ENCODE measurements around the gene PTER.

Gene PTER

DNA sequence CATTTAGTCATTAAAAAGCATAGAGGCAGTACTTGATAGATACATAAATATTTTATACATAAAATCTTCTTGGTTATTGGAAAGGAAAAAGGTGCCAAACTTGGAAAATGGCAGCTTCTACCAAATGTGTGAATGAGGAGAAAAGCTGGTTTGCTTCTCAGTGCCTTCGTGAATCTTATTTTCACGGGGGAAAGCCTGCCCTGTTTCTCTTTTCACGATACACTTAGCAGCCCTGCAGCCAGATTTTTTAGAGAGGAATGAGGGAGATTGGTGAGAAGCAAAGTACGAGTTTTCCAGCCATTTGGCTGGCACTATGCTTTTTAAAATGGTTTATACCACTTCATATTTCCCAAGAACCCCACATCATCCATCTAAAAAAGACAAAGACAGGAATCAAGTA lies 107.8 kb downstream of the PTER start:
- ATAC-seq = no peak

DNA sequence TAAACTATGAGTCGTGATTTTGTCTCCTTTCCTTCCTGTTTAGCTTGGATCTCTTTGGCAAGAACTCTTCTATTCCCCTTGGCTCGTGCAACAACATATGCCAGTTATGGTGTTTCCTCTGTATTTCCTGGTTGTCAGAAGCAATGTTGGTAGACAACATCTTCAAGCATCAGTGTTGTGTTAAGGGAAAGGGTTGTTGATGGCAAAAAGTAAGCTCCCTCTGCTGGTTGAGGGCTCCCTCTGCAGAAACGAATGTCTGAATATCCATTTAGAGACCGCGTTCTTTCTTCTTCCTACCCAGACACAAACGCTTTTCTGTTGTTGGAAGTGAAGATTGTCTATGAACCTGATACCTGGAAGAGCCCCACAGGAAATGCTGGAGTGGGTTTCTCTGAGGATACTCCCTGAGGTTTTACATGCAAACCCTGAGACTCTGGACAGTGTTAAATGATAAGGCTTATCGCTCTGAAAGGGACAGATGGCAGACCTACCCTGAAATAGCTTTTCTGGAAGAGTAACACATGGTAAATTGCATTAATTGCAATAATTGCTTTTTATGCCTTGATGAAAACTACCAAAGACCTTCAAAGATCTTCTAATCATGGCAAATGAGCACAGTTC lies 108.4 kb downstream of the PTER start:
- H3K27me3 Mint-ChIP-seq = peaks cover 26% of the 10 kb centered on the region
- H3K36me3 Mint-ChIP-seq (ENCODE audit: low read depth) = no peaks in the 10 kb centered on the region
- ATAC-seq (no peak), DNase-seq (no peak)
- no peak overlapping the region for H3K27ac Mint-ChIP-seq
- H3K4me3 Mint-ChIP-seq = no peak overlapping the region
- H3K4me1 Mint-ChIP-seq = peaks cover 3% of the 10 kb centered on the region
- H3K9me3 Mint-ChIP-seq = no peaks in the 10 kb centered on the region

More for the DNA sequence above, 107.8 kb downstream of the PTER start:
- H3K27ac Mint-ChIP-seq = no peak overlapping the region
- H3K27me3 Mint-ChIP-seq = peaks cover 26% of the 10 kb centered on the region
- peaks cover 3% of the 10 kb centered on the region for H3K4me1 Mint-ChIP-seq
- H3K4me3 Mint-ChIP-seq = no peak overlapping the region
- H3K9me3 Mint-ChIP-seq = no peaks in the 10 kb centered on the region
- no peaks in the 10 kb centered on the region for H3K36me3 Mint-ChIP-seq (ENCODE audit: low read depth)
- DNase-seq = no peak

DNA sequence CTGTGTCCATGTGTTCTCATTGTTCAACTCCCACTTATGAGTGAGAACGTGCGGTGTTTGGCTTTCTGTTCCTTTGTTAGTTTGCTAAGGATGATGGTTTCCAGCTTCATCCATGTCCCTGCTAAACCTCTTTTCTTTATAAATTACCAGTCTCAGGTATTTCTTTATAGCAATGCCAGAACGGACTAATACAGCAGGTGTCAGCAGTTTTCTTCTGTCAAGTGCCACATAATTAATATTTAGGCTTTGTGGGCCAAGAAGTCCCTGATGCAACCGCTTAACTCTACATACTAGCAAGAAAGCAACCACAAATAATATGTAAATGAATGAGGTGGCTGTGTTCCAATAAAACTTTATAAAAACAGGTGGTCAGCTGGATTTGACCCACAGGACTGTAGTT lies 111.2 kb downstream of the PTER start:
- ATAC-seq = no peak
- Mint-ChIP-seq H3K9me3 (no peaks in the 10 kb centered on the region), H3K4me1 (peaks cover 3% of the 10 kb centered on the region)

GRCh38 chr10:16559236-16559773 lies 122.5 kb downstream of the PTER start:
- Mint-ChIP-seq H3K27me3 (peaks cover 22% of the 10 kb centered on the region), H3K27ac (no peak overlapping the region), H3K4me1 (no peaks in the 10 kb centered on the region), H3K9me3 (no peaks in the 10 kb centered on the region), H3K4me3 (no peak overlapping the region), H3K36me3 (ENCODE audit: low read depth) (no peaks in the 10 kb centered on the region)
- no peak for ATAC-seq
- no peak for DNase-seq

More for the DNA sequence above, 111.2 kb downstream of the PTER start:
- Mint-ChIP-seq H3K27me3 (peaks cover 19% of the 10 kb centered on the region), H3K27ac (no peak overlapping the region), H3K4me3 (no peak overlapping the region), H3K36me3 (ENCODE audit: low read depth) (no peaks in the 10 kb centered on the region)
- DNase-seq = no peak

GRCh38 chr10:16562891-16563290 lies 126.1 kb downstream of the PTER start:
- no peak overlapping the region for H3K4me3 Mint-ChIP-seq
- H3K27ac Mint-ChIP-seq = no peak overlapping the region
- H3K27me3 Mint-ChIP-seq = peaks cover 30% of the 10 kb centered on the region
- ATAC-seq (no peak), DNase-seq (no peak)
- H3K36me3 Mint-ChIP-seq (ENCODE audit: low read depth) = no peaks in the 10 kb centered on the region
- H3K9me3 Mint-ChIP-seq = no peaks in the 10 kb centered on the region
- peaks cover 2% of the 10 kb centered on the region for H3K4me1 Mint-ChIP-seq
